PC-9 (cell line): Measurements from ENCODE around the gene FPGS. TPM values are rescaled to one million over a fixed set of nuclear protein-coding genes. Genes with fewer than 3 reads are reported as not detected.

Experiments
- BruUV-seq: library from RNA; stranded (reverse); fragments of 400-500 nt; replicated peaks from 2 replicates; lab custom pipeline; 2021; lab: Mats Ljungman, UMichigan
- CTCF ChIA-PET: fragments of 300-600 bp; sonication (Branson Sonifier 250); formaldehyde crosslinking; loops from one replicate; lab custom pipeline; 2022; ENCODE audit warnings: antibody characterized with exemption; lab: Charles Lee
- POLR2A ChIA-PET: fragments of 300-600 bp; sonication (Branson Sonifier 250); formaldehyde crosslinking; loops from one replicate; lab custom pipeline; 2022; ENCODE audit warnings: antibody characterized with exemption; ENCODE audit not compliant: unreplicated experiment; lab: Charles Lee
- DNase-seq, 2 experiments: peaks; one replicate each; pipeline versions ENCODE4 v3.0.0 to v3.0.0-alpha.2; 2015 to 2022; ENCODE audit warnings: mixed read lengths in 1 of 2
- H2AFZ ChIP-seq: fragments of 200-600 bp; sonication (generic); 2 replicates; pipeline ENCODE4 v1.8.1; 2017; ENCODE audit warnings: antibody characterized with exemption
- H3F3A ChIP-seq: fragments of 200-600 bp; sonication (generic); 2 replicates; pipeline ENCODE4 v1.8.1; 2017; ENCODE audit warnings: antibody characterized with exemption, mild to moderate bottlenecking, low read depth; ENCODE audit not compliant: insufficient read depth
- H3K27ac ChIP-seq: fragments of 200-600 bp; sonication (generic); 2 replicates; pipeline ENCODE4 v1.6.1; 2016; ENCODE audit warnings: mixed run types
- H3K27me3 ChIP-seq: fragments of 200-600 bp; sonication (generic); 2 replicates; pipeline ENCODE4 v1.6.1; 2016; ENCODE audit warnings: low read depth, mixed run types; ENCODE audit not compliant: insufficient read depth
- H3K36me3 ChIP-seq: fragments of 200-600 bp; sonication (generic); 2 replicates; pipeline ENCODE4 v1.6.1; 2016; ENCODE audit warnings: low read depth, mixed run types
- H3K4me1 ChIP-seq: fragments of 200-600 bp; sonication (generic); replicated peaks from 2 replicates; pipeline ENCODE4 v1.6.1; 2016; ENCODE audit warnings: mixed run types; ENCODE audit not compliant: insufficient read depth
- H3K4me2 ChIP-seq: fragments of 200-600 bp; sonication (generic); 2 replicates; pipeline ENCODE4 v1.6.1; 2017; ENCODE audit warnings: mixed run types
- H3K4me3 ChIP-seq: fragments of 200-600 bp; sonication (generic); 2 replicates; pipeline ENCODE4 v1.6.1; 2016; ENCODE audit warnings: mixed run types
- H3K79me2 ChIP-seq: fragments of 200-600 bp; sonication (generic); 2 replicates; pipeline ENCODE4 v1.6.1; 2017; ENCODE audit warnings: low read depth, mixed run types
- H3K9me2 ChIP-seq: fragments of 200-600 bp; sonication (generic); 2 replicates; pipeline ENCODE4 v1.8.1; 2017; ENCODE audit warnings: mild to moderate bottlenecking; ENCODE audit not compliant: insufficient read depth
- H3K9me3 ChIP-seq: fragments of 200-600 bp; sonication (generic); 2 replicates; pipeline ENCODE4 v1.8.1; 2016; ENCODE audit warnings: low read depth; ENCODE audit not compliant: insufficient read depth
- H4K20me1 ChIP-seq: fragments of 200-600 bp; sonication (generic); 2 replicates; pipeline ENCODE4 v1.8.1; 2017; ENCODE audit not compliant: insufficient read depth
- EZH2 ChIP-seq: fragments of 200-600 bp; sonication (generic); IDR thresholded peaks from 2 replicates; pipeline ENCODE4 v1.8.0; 2017; ENCODE audit warnings: antibody characterized with exemption, low read depth
- intact Hi-C: fragments of 100-400 bp; cut with micrococcal nuclease; formaldehyde crosslinking; loops from one replicate; pipeline ENCODE4 v1.10.0; 2022; ENCODE audit not compliant: unreplicated experiment
- total RNA-seq: library from RNA; stranded (reverse); gene quantifications from 2 replicates; pipeline ENCODE4 v1.2.3, GENCODE V29; 2021
- TF ChIP-seq, protein P1 (sequence below): fragments of 200-600 bp; sonication (generic); conservative IDR thresholded peaks from 2 replicates; pipeline ENCODE4 v1.6.1; 2017; ENCODE audit warnings: mixed run types, antibody characterized with exemption, mild to moderate bottlenecking, moderate library complexity

FPGS gene
- total RNA-seq, 1 experiment from 2014 or later, result 152 TPM

DNA sequence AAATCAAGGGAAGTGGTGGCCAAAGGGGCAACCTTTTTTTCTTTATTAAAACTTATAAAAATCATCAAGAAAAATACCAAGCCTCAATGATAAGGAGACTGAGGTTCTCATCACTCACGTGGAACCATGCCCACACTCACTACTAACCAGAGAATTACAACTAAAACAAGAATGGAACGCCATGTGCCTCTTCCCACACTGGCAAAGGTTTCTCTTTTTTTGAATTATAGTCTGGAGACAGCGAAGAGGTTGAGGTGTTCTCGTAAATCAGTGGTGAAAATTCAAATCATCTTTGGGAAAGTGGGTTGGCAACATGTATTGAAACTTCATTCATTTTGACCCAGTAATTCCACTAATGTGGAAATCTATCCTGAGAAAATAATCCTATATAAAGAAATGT lies 19.4 kb downstream of the FPGS start:
- H2AFZ ChIP-seq, result no peak overlapping the region
- BruUV-seq, result no TSS peak
- intact Hi-C loops, result no loop called here
- H3K27ac ChIP-seq, result no peak overlapping the region
- H3F3A ChIP-seq, result peaks cover 29% of the 10 kb centered on the region; the same call in 1 of the 2 replicates
- H3K9me3 ChIP-seq, result no peaks in the 10 kb centered on the region
- no peak overlapping the region for H3K4me3 ChIP-seq
- no peak overlapping the region for H3K4me2 ChIP-seq
- no peak for DNase-seq
- H3K9me2 ChIP-seq, result no peaks in the 10 kb centered on the region
- CTCF ChIA-PET, result no interaction called here
- no peaks in the 10 kb centered on the region for H4K20me1 ChIP-seq
- H3K4me1 ChIP-seq, result no peaks in the 10 kb centered on the region
- H3K27me3 ChIP-seq, result no peaks in the 10 kb centered on the region
- no peaks in the 10 kb centered on the region for H3K79me2 ChIP-seq
- POLR2A ChIA-PET, result no interaction called here
- H3K36me3 ChIP-seq, result no peaks in the 10 kb centered on the region
- no peak for TF ChIP-seq EZH2
- TF ChIP-seq, protein P1, sequence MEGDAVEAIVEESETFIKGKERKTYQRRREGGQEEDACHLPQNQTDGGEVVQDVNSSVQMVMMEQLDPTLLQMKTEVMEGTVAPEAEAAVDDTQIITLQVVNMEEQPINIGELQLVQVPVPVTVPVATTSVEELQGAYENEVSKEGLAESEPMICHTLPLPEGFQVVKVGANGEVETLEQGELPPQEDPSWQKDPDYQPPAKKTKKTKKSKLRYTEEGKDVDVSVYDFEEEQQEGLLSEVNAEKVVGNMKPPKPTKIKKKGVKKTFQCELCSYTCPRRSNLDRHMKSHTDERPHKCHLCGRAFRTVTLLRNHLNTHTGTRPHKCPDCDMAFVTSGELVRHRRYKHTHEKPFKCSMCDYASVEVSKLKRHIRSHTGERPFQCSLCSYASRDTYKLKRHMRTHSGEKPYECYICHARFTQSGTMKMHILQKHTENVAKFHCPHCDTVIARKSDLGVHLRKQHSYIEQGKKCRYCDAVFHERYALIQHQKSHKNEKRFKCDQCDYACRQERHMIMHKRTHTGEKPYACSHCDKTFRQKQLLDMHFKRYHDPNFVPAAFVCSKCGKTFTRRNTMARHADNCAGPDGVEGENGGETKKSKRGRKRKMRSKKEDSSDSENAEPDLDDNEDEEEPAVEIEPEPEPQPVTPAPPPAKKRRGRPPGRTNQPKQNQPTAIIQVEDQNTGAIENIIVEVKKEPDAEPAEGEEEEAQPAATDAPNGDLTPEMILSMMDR, result no peak

DNA sequence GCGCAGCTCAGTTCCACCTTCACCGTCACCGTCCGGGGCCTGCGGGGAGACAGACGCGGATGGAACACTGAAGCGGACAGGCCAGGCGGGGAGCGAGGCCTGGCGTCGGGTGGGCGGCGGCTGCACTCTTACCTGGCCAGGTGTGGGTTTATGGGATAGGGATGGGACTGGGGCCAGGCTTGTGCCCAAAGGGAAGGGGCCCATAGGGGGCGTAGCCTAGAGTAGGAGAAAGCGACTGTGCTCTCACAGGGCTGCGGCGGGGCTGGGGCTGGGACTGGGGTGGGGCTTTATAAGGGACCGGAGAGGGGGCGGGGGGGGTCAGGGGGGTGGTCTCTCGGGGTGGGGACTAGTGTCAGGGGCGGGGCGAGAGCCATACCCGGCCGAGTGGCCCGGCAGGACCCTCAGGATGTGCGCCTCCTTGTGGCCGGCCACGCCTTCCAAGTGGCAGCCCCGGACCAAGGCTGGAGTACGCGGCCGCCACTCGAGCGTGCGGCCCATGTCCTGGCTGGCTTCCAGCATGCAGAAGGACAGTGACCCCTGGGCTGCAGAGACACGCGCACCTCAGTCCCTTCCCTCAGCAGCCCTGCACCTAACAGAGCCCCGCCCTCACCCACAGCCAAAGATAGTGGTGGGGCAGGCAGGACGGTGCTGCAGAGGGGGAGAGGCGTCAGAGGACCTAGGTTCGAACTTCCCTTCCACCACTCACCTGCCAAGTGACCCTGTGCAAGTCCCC lies 22.8 kb downstream of the FPGS start:
- intact Hi-C loops, result no loop called here
- TF ChIP-seq EZH2, result no peak
- TF ChIP-seq, protein P1, result no peak
- H3K4me1 ChIP-seq, result no peaks in the 10 kb centered on the region
- no peaks in the 10 kb centered on the region for H3K79me2 ChIP-seq
- no peaks in the 10 kb centered on the region for H3K9me2 ChIP-seq
- H2AFZ ChIP-seq, result no peak overlapping the region
- no peaks in the 10 kb centered on the region for H4K20me1 ChIP-seq
- H3K9me3 ChIP-seq, result no peaks in the 10 kb centered on the region
- CTCF ChIA-PET, result no interaction called here
- no peaks in the 10 kb centered on the region for H3K36me3 ChIP-seq
- DNase-seq, result no peak
- H3F3A ChIP-seq, result peaks cover 29% of the 10 kb centered on the region; the same call in 1 of the 2 replicates
- POLR2A ChIA-PET, result no interaction called here
- no peak overlapping the region for H3K4me2 ChIP-seq
- H3K27me3 ChIP-seq, result no peaks in the 10 kb centered on the region
- no TSS peak for BruUV-seq
- no peak overlapping the region for H3K4me3 ChIP-seq
- no peak overlapping the region for H3K27ac ChIP-seq

DNA sequence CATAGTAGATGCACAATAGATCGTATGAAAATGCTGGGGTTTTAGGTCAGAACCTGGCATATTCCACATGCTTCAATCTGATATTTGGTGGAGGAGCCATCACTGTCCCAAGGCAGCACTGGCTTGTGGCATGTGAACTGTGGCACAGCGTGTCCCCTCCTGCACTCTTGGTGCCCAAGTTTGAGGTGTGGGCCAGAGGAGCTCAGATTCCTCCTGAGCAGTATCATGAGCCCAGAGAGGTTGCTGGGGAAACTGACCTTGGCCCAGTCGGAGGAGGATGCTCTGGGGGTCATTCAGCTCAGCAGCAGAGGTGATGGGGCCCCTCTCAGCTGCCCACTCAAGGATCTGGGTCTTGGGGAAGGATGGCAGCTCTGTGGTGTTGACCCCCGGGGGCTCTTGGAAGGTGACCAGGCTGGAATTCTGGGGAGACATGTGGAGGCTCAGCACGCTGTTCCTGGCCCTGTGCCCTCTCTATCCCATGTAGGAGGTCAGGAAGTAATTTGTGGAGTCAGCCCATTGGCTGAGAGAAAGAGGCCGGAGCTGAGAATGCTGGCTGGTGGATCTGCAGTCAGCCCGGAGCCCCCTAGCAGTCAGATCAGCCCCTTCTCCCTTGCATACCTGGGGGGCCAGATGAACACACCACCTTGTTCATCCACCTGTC lies 23.7 kb downstream of the FPGS start:
- no peaks in the 10 kb centered on the region for H3K9me2 ChIP-seq
- intact Hi-C loops, result no loop called here
- CTCF ChIA-PET, result no interaction called here
- H3K79me2 ChIP-seq, result no peaks in the 10 kb centered on the region
- H3K27ac ChIP-seq, result no peak overlapping the region
- peaks cover 22% of the 10 kb centered on the region; the same call in 1 of the 2 replicates for H3F3A ChIP-seq
- H4K20me1 ChIP-seq, result no peaks in the 10 kb centered on the region
- no peaks in the 10 kb centered on the region for H3K9me3 ChIP-seq
- DNase-seq, result no peak
- H3K36me3 ChIP-seq, result no peaks in the 10 kb centered on the region
- H3K4me3 ChIP-seq, result no peak overlapping the region
- H3K4me2 ChIP-seq, result no peak overlapping the region
- no peak overlapping the region for H2AFZ ChIP-seq
- no peaks in the 10 kb centered on the region for H3K27me3 ChIP-seq
- no peaks in the 10 kb centered on the region for H3K4me1 ChIP-seq
- POLR2A ChIA-PET, result no interaction called here
- TF ChIP-seq, protein P1, result no peak
- no peak for TF ChIP-seq EZH2
- BruUV-seq, result no TSS peak
